Measurements from ENCODE around the gene APPL1. TPM values are rescaled to one million over a fixed set of nuclear protein-coding genes. Genes with fewer than 3 reads are reported as not detected.

APPL1 gene
- total and polyA plus RNA-seq, 2 of the 13 experiments (the other 11 are each of a cell fraction or from before 2014, with no cell fraction given) = 14.3 to 29.0 TPM

DNA sequence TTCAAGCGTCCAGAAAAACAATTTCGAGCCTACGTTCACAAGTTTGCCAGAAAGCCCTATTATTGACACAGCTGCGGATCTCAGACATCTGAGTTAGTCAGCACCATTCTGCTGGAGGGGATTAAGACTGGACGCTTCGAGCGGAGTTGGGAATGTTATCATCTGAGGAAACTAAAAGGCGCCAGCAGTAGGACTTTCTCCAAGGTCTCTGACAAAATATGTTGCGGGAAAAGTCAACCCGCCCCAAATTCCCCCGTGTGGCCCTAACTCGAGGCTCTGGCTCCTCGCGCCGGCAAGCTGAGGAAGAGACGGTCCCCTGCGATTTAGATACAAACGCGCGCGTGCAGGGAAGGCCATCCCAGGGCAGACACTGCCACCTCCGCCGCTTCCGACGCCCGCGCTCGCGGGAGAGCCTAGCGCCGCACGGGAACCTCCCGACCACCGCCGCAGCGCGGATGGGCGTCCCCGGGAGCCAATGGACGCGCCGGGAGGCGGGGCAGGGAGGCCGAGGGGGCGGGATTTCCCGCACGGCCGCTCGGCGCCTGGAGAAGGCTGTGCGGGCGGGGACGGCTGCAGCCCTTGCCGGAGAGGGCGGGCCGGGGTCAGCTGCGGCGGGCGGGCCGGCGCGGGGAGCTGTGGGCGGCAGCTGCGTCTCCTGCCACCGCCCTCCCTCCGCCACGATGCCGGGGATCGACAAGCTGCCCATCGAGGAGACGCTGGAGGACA is at the start of gene APPL1 (continued):
- TF ChIP-seq, protein P1, sequence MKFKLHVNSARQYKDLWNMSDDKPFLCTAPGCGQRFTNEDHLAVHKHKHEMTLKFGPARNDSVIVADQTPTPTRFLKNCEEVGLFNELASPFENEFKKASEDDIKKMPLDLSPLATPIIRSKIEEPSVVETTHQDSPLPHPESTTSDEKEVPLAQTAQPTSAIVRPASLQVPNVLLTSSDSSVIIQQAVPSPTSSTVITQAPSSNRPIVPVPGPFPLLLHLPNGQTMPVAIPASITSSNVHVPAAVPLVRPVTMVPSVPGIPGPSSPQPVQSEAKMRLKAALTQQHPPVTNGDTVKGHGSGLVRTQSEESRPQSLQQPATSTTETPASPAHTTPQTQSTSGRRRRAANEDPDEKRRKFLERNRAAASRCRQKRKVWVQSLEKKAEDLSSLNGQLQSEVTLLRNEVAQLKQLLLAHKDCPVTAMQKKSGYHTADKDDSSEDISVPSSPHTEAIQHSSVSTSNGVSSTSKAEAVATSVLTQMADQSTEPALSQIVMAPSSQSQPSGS (CRISPR knock-in tag; IDR thresholded peaks at IDR 0.05) = 0 out of 2 replicates have a peak, but pooled peaks have one; percentile 22
- TF ChIP-seq RBAK (CRISPR knock-in tag; IDR thresholded peaks at IDR 0.05) (no peak), ZNF83 (CRISPR knock-in tag; IDR thresholded peaks at IDR 0.05; ENCODE audit: borderline replicate concordance) (0 out of 2 replicates have a peak, but pooled peaks have one; percentile 54), NR2F2 (IDR thresholded peaks at IDR 0.05; ENCODE audit: borderline replicate concordance, low read depth) (no peak; the same call in 1 of the 2 replicates), DPF2 (CRISPR knock-in tag; IDR thresholded peaks at IDR 0.05; ENCODE audit: borderline replicate concordance, low read depth) (no peak), HNF4A (CRISPR knock-in tag; IDR thresholded peaks at IDR 0.05) (no peak)
- TF ChIP-seq, protein P2, sequence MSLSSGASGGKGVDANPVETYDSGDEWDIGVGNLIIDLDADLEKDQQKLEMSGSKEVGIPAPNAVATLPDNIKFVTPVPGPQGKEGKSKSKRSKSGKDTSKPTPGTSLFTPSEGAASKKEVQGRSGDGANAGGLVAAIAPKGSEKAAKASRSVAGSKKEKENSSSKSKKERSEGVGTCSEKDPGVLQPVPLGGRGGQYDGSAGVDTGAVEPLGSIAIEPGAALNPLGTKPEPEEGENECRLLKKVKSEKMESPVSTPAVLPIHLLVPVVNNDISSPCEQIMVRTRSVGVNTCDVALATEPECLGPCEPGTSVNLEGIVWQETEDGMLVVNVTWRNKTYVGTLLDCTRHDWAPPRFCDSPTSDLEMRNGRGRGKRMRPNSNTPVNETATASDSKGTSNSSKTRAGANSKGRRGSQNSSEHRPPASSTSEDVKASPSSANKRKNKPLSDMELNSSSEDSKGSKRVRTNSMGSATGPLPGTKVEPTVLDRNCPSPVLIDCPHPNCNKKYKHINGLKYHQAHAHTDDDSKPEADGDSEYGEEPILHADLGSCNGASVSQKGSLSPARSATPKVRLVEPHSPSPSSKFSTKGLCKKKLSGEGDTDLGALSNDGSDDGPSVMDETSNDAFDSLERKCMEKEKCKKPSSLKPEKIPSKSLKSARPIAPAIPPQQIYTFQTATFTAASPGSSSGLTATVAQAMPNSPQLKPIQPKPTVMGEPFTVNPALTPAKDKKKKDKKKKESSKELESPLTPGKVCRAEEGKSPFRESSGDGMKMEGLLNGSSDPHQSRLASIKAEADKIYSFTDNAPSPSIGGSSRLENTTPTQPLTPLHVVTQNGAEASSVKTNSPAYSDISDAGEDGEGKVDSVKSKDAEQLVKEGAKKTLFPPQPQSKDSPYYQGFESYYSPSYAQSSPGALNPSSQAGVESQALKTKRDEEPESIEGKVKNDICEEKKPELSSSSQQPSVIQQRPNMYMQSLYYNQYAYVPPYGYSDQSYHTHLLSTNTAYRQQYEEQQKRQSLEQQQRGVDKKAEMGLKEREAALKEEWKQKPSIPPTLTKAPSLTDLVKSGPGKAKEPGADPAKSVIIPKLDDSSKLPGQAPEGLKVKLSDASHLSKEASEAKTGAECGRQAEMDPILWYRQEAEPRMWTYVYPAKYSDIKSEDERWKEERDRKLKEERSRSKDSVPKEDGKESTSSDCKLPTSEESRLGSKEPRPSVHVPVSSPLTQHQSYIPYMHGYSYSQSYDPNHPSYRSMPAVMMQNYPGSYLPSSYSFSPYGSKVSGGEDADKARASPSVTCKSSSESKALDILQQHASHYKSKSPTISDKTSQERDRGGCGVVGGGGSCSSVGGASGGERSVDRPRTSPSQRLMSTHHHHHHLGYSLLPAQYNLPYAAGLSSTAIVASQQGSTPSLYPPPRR (CRISPR knock-in tag; IDR thresholded peaks at IDR 0.05; ENCODE audit: borderline replicate concordance) = peak; percentile 73; the same call in 1 of the 2 replicates
- TF ChIP-seq, protein P3, sequence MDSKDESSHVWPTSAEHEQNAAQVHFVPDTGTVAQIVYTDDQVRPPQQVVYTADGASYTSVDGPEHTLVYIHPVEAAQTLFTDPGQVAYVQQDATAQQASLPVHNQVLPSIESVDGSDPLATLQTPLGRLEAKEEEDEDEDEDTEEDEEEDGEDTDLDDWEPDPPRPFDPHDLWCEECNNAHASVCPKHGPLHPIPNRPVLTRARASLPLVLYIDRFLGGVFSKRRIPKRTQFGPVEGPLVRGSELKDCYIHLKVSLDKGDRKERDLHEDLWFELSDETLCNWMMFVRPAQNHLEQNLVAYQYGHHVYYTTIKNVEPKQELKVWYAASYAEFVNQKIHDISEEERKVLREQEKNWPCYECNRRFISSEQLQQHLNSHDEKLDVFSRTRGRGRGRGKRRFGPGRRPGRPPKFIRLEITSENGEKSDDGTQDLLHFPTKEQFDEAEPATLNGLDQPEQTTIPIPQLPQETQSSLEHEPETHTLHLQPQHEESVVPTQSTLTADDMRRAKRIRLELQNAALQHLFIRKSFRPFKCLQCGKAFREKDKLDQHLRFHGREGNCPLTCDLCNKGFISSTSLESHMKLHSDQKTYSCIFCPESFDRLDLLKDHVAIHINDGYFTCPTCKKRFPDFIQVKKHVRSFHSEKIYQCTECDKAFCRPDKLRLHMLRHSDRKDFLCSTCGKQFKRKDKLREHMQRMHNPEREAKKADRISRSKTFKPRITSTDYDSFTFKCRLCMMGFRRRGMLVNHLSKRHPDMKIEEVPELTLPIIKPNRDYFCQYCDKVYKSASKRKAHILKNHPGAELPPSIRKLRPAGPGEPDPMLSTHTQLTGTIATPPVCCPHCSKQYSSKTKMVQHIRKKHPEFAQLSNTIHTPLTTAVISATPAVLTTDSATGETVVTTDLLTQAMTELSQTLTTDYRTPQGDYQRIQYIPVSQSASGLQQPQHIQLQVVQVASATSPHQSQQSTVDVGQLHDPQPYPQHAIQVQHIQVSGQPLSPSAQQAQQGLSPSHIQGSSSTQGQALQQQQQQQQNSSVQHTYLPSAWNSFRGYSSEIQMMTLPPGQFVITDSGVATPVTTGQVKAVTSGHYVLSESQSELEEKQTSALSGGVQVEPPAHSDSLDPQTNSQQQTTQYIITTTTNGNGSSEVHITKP (CRISPR knock-in tag; IDR thresholded peaks at IDR 0.05; ENCODE audit: low read depth) = peak; percentile 75
- TF ChIP-seq, protein P4, sequence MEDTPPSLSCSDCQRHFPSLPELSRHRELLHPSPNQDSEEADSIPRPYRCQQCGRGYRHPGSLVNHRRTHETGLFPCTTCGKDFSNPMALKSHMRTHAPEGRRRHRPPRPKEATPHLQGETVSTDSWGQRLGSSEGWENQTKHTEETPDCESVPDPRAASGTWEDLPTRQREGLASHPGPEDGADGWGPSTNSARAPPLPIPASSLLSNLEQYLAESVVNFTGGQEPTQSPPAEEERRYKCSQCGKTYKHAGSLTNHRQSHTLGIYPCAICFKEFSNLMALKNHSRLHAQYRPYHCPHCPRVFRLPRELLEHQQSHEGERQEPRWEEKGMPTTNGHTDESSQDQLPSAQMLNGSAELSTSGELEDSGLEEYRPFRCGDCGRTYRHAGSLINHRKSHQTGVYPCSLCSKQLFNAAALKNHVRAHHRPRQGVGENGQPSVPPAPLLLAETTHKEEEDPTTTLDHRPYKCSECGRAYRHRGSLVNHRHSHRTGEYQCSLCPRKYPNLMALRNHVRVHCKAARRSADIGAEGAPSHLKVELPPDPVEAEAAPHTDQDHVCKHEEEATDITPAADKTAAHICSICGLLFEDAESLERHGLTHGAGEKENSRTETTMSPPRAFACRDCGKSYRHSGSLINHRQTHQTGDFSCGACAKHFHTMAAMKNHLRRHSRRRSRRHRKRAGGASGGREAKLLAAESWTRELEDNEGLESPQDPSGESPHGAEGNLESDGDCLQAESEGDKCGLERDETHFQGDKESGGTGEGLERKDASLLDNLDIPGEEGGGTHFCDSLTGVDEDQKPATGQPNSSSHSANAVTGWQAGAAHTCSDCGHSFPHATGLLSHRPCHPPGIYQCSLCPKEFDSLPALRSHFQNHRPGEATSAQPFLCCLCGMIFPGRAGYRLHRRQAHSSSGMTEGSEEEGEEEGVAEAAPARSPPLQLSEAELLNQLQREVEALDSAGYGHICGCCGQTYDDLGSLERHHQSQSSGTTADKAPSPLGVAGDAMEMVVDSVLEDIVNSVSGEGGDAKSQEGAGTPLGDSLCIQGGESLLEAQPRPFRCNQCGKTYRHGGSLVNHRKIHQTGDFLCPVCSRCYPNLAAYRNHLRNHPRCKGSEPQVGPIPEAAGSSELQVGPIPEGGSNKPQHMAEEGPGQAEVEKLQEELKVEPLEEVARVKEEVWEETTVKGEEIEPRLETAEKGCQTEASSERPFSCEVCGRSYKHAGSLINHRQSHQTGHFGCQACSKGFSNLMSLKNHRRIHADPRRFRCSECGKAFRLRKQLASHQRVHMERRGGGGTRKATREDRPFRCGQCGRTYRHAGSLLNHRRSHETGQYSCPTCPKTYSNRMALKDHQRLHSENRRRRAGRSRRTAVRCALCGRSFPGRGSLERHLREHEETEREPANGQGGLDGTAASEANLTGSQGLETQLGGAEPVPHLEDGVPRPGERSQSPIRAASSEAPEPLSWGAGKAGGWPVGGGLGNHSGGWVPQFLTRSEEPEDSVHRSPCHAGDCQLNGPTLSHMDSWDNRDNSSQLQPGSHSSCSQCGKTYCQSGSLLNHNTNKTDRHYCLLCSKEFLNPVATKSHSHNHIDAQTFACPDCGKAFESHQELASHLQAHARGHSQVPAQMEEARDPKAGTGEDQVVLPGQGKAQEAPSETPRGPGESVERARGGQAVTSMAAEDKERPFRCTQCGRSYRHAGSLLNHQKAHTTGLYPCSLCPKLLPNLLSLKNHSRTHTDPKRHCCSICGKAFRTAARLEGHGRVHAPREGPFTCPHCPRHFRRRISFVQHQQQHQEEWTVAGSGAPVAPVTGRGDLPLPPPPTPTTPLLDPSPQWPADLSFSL (CRISPR knock-in tag; IDR thresholded peaks at IDR 0.05) = no peak

Measured in HepG2 (cell line).